CD4-positive, alpha-beta memory T cell (primary cell): ENCODE data around the gene GHDC. TPM values are rescaled to one million over a fixed set of nuclear protein-coding genes. Genes with fewer than 3 reads are reported as not detected.

Source experiments
- CTCF ChIA-PET: fragments of 350-600 bp; sonication (Branson Sonifier 250); formaldehyde crosslinking; loops from one replicate; lab custom pipeline; 2021; ENCODE audit warnings: inconsistent platforms; ENCODE audit not compliant: partially characterized antibody; lab: Charles Lee
- POLR2A ChIA-PET: fragments of 350-600 bp; sonication (Branson Sonifier 250); formaldehyde crosslinking; loops from one replicate; lab custom pipeline; 2021; ENCODE audit not compliant: partially characterized antibody; lab: Charles Lee
- DNase-seq, 5 donors: peaks; one replicate each; pipeline versions ENCODE4 v3.0.0 to v3.0.0-alpha.2; 2020 to 2022; ENCODE audit warnings: mixed read lengths in 1 of 5
- H3K27ac ChIP-seq: one replicate; pipeline ENCODE4 v1.7.0; 2013; ENCODE audit warnings: low read depth, low read length
- H3K27me3 ChIP-seq: 2 replicates; pipeline ENCODE4 v1.7.0; 2013; ENCODE audit warnings: mild to moderate bottlenecking, low read length, moderate library complexity; ENCODE audit not compliant: insufficient read depth
- H3K36me3 ChIP-seq: 2 replicates; pipeline ENCODE4 v1.7.0; 2013; ENCODE audit warnings: mild to moderate bottlenecking, low read length, moderate library complexity; ENCODE audit not compliant: insufficient read depth
- H3K4me1 ChIP-seq: 2 replicates; pipeline ENCODE4 v1.7.0; 2013; ENCODE audit warnings: mild to moderate bottlenecking, low read length, moderate library complexity; ENCODE audit not compliant: insufficient read depth
- H3K4me3 ChIP-seq, 2 donors: one replicate each; pipeline ENCODE4 v1.7.0; 2013; ENCODE audit warnings: low read length in 2 of 2, mild to moderate bottlenecking in 1 of 2
- H3K9me3 ChIP-seq, 2 donors: one replicate each; pipeline ENCODE4 v1.7.0; 2013; ENCODE audit warnings: low read length in 2 of 2, control low read depth in 1 of 2; ENCODE audit not compliant: control insufficient read depth in 1 of 2
- H3K27ac Mint-ChIP-seq, 7 donors: one replicate each; pipeline ENCODE4 v1.8.0; 2020 to 2021; ENCODE audit warnings: mixed read lengths in 7 of 7, mild to moderate bottlenecking in 6 of 7, inconsistent platforms in 3 of 7, moderate library complexity in 3 of 7
- H3K27me3 Mint-ChIP-seq, 2 donors: one replicate each; pipeline ENCODE4 v1.8.0; 2020 to 2021; ENCODE audit warnings: mixed read lengths in 2 of 2
- H3K36me3 Mint-ChIP-seq, 2 donors: one replicate each; pipeline ENCODE4 v1.8.0; 2020 to 2021; ENCODE audit warnings: mixed read lengths in 2 of 2, inconsistent platforms in 1 of 2, mild to moderate bottlenecking in 1 of 2
- H3K4me1 Mint-ChIP-seq, 4 donors: one replicate each; pipeline ENCODE4 v1.8.0; 2020 to 2021; ENCODE audit warnings: mixed read lengths in 4 of 4, mild to moderate bottlenecking in 1 of 4
- H3K4me3 Mint-ChIP-seq, 8 donors: one replicate each; pipeline ENCODE4 v1.8.0; 2020 to 2021; ENCODE audit warnings: mixed read lengths in 8 of 8, mild to moderate bottlenecking in 7 of 8, moderate library complexity in 6 of 8, inconsistent platforms in 3 of 8
- H3K9me3 Mint-ChIP-seq, 8 donors: one replicate each; pipeline ENCODE4 v1.8.0; 2020 to 2021; ENCODE audit warnings: mixed read lengths in 8 of 8, mild to moderate bottlenecking in 5 of 8, inconsistent platforms in 3 of 8, moderate library complexity in 1 of 8
- intact Hi-C: fragments of 100-400 bp; cut with micrococcal nuclease; formaldehyde crosslinking; loops from one replicate; pipeline ENCODE4 v1.15.1; 2023
- polyA plus RNA-seq, 2 donors: library from polyadenylated mRNA; unstranded; fragments of 300-500 nt; fragmentation: Illumina TruSeq; gene quantifications; one replicate each; pipeline ENCODE4 v1.2.3, GENCODE V29; 2021
- total RNA-seq, 2 experiments: library from RNA; stranded (reverse); gene quantifications; one replicate each; pipeline ENCODE4 v1.2.3, GENCODE V29; 2021

GHDC gene
- total and polyA plus RNA-seq, 4 experiments from 2014 or later: 12.9 to 25.3 (median 20.9) TPM

GRCh38 chr17:42199416-42200011, 5.2 kb upstream of the GHDC start:
- H3K36me3 Mint-ChIP-seq: peaks cover 27 to 45% of the 10 kb centered on the region in 2 donors
- intact Hi-C loops: no loop called here
- H3K27ac Mint-ChIP-seq: peak overlapping the region in 3 of 7 donors; percentile 37 to 83 (median 74)
- ChIA-PET CTCF (interaction anchor here (1.1 to 1.9 kb wide), 3 partner anchors 14 to 112 kb away, joined by 3 to 11 read pairs (median 5); no protein-coding TSS in a partner anchor), POLR2A (interaction anchor here (0.6 to 1.5 kb wide), 2 partner anchors 18 to 172 kb away, joined by 3 to 4 read pairs; partner anchors contain the start of gene KCNH4)
- Histone ChIP-seq H3K36me3 (peaks cover 39% of the 10 kb centered on the region), H3K4me1 (peaks cover 4% of the 10 kb centered on the region), H3K9me3 (no peaks in the 10 kb centered on the region), H3K4me3 (no peak overlapping the region), H3K27me3 (no peaks in the 10 kb centered on the region), H3K27ac (no peak overlapping the region)
- H3K4me1 Mint-ChIP-seq: peaks cover 5 to 8% (median 6%) of the 10 kb centered on the region in 4 donors
- H3K9me3 Mint-ChIP-seq: no peaks in the 10 kb centered on the region
- no peak for DNase-seq
- H3K4me3 Mint-ChIP-seq: no peak overlapping the region
- H3K27me3 Mint-ChIP-seq: no peaks in the 10 kb centered on the region

GRCh38 chr17:42198897-42199296, 4.6 kb upstream of the GHDC start:
- POLR2A ChIA-PET: interaction anchor here (0.6 kb wide), 1 partner anchor 172 kb away, joined by 4 read pairs; no protein-coding TSS in a partner anchor
- no peak for DNase-seq
- Histone ChIP-seq H3K36me3 (peaks cover 33% of the 10 kb centered on the region), H3K4me3 (no peak overlapping the region), H3K27ac (no peak overlapping the region), H3K27me3 (no peaks in the 10 kb centered on the region), H3K4me1 (peaks cover 7% of the 10 kb centered on the region), H3K9me3 (no peaks in the 10 kb centered on the region)
- intact Hi-C loops: no loop called here
- Mint-ChIP-seq H3K27ac (no peak overlapping the region), H3K27me3 (no peaks in the 10 kb centered on the region), H3K9me3 (peaks cover 0 to 3% (median 0%) of the 10 kb centered on the region in 8 donors), H3K4me1 (peaks cover 9 to 12% (median 11%) of the 10 kb centered on the region in 4 donors), H3K4me3 (no peak overlapping the region), H3K36me3 (peaks cover 22 to 39% of the 10 kb centered on the region in 2 donors)
- CTCF ChIA-PET: interaction anchor here (1.1 to 1.8 kb wide), 2 partner anchors 15 to 113 kb away, joined by 3 to 5 read pairs; no protein-coding TSS in a partner anchor

- H3K4me1 ChIP-seq: peaks cover 20% of the 10 kb centered on the region
- intact Hi-C loops: no loop called here
- no peak overlapping the region for H3K4me3 Mint-ChIP-seq
- no peak overlapping the region for H3K27ac ChIP-seq
- CTCF ChIA-PET: interaction anchor here (0.9 kb wide), 1 partner anchor 80 kb away, joined by 3 read pairs; no protein-coding TSS in a partner anchor
- H3K4me1 Mint-ChIP-seq: peaks cover 16 to 22% (median 19%) of the 10 kb centered on the region in 4 donors
- H3K27me3 ChIP-seq: no peaks in the 10 kb centered on the region
- DNase-seq: no peak
- no peaks in the 10 kb centered on the region for H3K9me3 ChIP-seq
- POLR2A ChIA-PET: interaction anchor here (0.6 kb wide), 1 partner anchor 117 kb away, joined by 4 read pairs; no protein-coding TSS in a partner anchor
- no peak overlapping the region for H3K4me3 ChIP-seq
- peaks cover 15 to 29% of the 10 kb centered on the region in 2 donors for H3K36me3 Mint-ChIP-seq
- H3K27me3 Mint-ChIP-seq: no peaks in the 10 kb centered on the region
- H3K27ac Mint-ChIP-seq: peak overlapping the region in 2 of 7 donors; percentile 57 to 64
- H3K9me3 Mint-ChIP-seq: peaks cover 0 to 6% (median 0%) of the 10 kb centered on the region in 8 donors
- peaks cover 22% of the 10 kb centered on the region for H3K36me3 ChIP-seq
Observed at GRCh38 chr17:42197564-42198156, 3.4 kb upstream of the GHDC start.

- POLR2A ChIA-PET: interaction anchor here (1.2 to 4.2 kb wide), 14 partner anchors 11 to 505 kb away, joined by 3 to 50 read pairs (median 5); partner anchors contain the start of genes ACLY, CNP, DHX58 and EIF1
- no peaks in the 10 kb centered on the region for H3K9me3 ChIP-seq
- peaks cover 0 to 6% (median 0%) of the 10 kb centered on the region in 8 donors for H3K9me3 Mint-ChIP-seq
- intact Hi-C loops: no loop called here
- no peak for DNase-seq
- no peaks in the 10 kb centered on the region for H3K36me3 ChIP-seq
- H3K4me1 ChIP-seq: peaks cover 20% of the 10 kb centered on the region
- peak overlapping the region; percentile 64 to 97 for H3K4me3 ChIP-seq
- no peaks in the 10 kb centered on the region for H3K27me3 ChIP-seq
- no peaks in the 10 kb centered on the region for H3K36me3 Mint-ChIP-seq
- CTCF ChIA-PET: interaction anchor here (0.9 to 2.1 kb wide), 6 partner anchors 9 to 212 kb away, joined by 3 to 15 read pairs (median 4); partner anchors contain the start of genes HCRT and KCNH4
- no peaks in the 10 kb centered on the region for H3K27me3 Mint-ChIP-seq
- peaks cover 12 to 25% (median 20%) of the 10 kb centered on the region in 4 donors for H3K4me1 Mint-ChIP-seq
- H3K27ac ChIP-seq: peak overlapping the region; percentile 70
- H3K27ac Mint-ChIP-seq: peak overlapping the region in 6 of 7 donors; percentile 60 to 95 (median 90)
- peak overlapping the region; percentile 82 to 96 (median 93) for H3K4me3 Mint-ChIP-seq
Observed at GRCh38 chr17:42193216-42193968, 902 bp downstream of the GHDC start.

GRCh38 chr17:42192189-42193126, 1.8 kb downstream of the GHDC start:
- Histone ChIP-seq H3K9me3 (no peaks in the 10 kb centered on the region), H3K27ac (no peak overlapping the region), H3K4me1 (peaks cover 20% of the 10 kb centered on the region), H3K4me3 (no peak overlapping the region), H3K36me3 (no peaks in the 10 kb centered on the region), H3K27me3 (no peaks in the 10 kb centered on the region)
- no peaks in the 10 kb centered on the region for H3K36me3 Mint-ChIP-seq
- no peaks in the 10 kb centered on the region for H3K27me3 Mint-ChIP-seq
- H3K27ac Mint-ChIP-seq: peak overlapping the region in 1 of 7 donors; percentile 7
- peaks cover 11 to 25% (median 20%) of the 10 kb centered on the region in 4 donors for H3K4me1 Mint-ChIP-seq
- ChIA-PET CTCF (interaction anchor here (1.0 kb wide), 1 partner anchor 11 kb away, joined by 3 read pairs; the partner anchor contains the start of gene KCNH4), POLR2A (interaction anchor here (1.0 to 4.2 kb wide), 4 partner anchors 10 to 83 kb away, joined by 4 to 50 read pairs (median 17); partner anchors contain the start of genes HCRT, KCNH4 and STAT5B)
- no peak for DNase-seq
- intact Hi-C loops: no loop called here
- H3K4me3 Mint-ChIP-seq: peak overlapping the region in 7 of 8 donors; percentile 31 to 95 (median 45)
- peaks cover 0 to 6% (median 0%) of the 10 kb centered on the region in 8 donors for H3K9me3 Mint-ChIP-seq

- Histone ChIP-seq H3K27ac (no peak overlapping the region), H3K4me3 (no peak overlapping the region), H3K27me3 (no peaks in the 10 kb centered on the region), H3K9me3 (no peaks in the 10 kb centered on the region), H3K36me3 (no peaks in the 10 kb centered on the region), H3K4me1 (peaks cover 20% of the 10 kb centered on the region)
- POLR2A ChIA-PET: interaction anchor here (0.6 to 1.0 kb wide), 2 partner anchors 11 to 112 kb away, joined by 3 to 4 read pairs; no protein-coding TSS in a partner anchor
- intact Hi-C loops: no loop called here
- H3K27ac Mint-ChIP-seq: peak overlapping the region in 1 of 7 donors; percentile 46
- peaks cover 11 to 25% (median 19%) of the 10 kb centered on the region in 4 donors for H3K4me1 Mint-ChIP-seq
- DNase-seq: no peak
- no peaks in the 10 kb centered on the region for H3K36me3 Mint-ChIP-seq
- peaks cover 0 to 6% (median 0%) of the 10 kb centered on the region in 8 donors for H3K9me3 Mint-ChIP-seq
- H3K27me3 Mint-ChIP-seq: no peaks in the 10 kb centered on the region
- CTCF ChIA-PET: interaction anchor here (1.6 kb wide), 1 partner anchor 10 kb away, joined by 7 read pairs; the partner anchor contains the start of gene KCNH4
- H3K4me3 Mint-ChIP-seq: no peak overlapping the region
Observed at GRCh38 chr17:42191275-42191608, 3.1 kb downstream of the GHDC start.
